ENCODE measurements around the gene PIPOX.
A peak's percentile ranks its signal among the peaks of the same experiment; 100 is the strongest.

PIPOX gene

GRCh38 chr17:29018788-29019474, 24.0 kb upstream of the PIPOX start:
- Histone ChIP-seq H3K4me3 (no peak overlapping the region), H3K27ac (no peak overlapping the region)

DNA sequence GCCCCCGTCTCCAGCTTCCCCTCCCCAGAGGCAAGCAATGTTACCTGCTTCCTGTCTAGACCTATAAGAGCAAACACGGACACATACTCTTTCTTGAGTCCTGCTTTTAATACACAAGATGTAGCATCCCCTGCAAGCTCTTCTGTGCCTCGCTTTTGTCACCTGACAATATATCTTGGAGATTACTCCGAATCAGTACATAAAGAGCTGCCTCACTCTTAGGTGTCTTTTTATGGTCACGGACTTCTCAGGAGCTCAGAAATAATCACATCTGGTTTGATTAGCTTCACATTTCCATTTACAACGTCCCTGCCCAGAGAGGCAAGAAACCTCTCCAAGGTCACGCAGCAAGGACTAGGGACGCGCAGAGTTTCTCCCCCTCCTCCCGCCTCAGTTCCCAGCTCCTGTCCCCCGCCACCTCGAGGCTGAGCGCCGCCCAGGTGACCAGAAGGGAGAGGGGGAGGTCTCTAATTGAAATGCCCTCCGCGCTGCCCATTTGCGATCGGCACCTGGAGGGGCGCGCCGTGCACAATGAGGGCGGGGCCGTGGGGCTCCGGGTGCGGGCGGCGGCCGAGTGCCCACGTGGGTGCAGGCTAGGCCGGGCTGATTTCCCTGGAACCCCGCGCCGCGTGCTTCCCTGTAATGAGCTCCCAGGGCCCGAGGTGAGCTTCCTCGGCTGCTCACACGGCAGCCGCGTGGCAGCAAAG, 23.3 kb upstream of the PIPOX start:
- Histone ChIP-seq H3K4me3 (no peak overlapping the region), H3K27ac (no peak overlapping the region)

- H3K4me3 ChIP-seq: no peak overlapping the region
- no peak overlapping the region for H3K27ac ChIP-seq
These were observed 22.4 kb upstream of the PIPOX start for GRCh38 chr17:29020576-29020975.

GRCh38 chr17:29021226-29021625, 21.7 kb upstream of the PIPOX start:
- no peak overlapping the region for H3K4me3 ChIP-seq
- H3K27ac ChIP-seq: no peak overlapping the region

GRCh38 chr17:29022074-29022473, 20.9 kb upstream of the PIPOX start:
- Histone ChIP-seq H3K27ac (no peak overlapping the region), H3K4me3 (no peak overlapping the region)

GRCh38 chr17:29024316-29024952, 18.5 kb upstream of the PIPOX start:
- Histone ChIP-seq H3K4me3 (no peak overlapping the region), H3K27ac (no peak overlapping the region)

DNA sequence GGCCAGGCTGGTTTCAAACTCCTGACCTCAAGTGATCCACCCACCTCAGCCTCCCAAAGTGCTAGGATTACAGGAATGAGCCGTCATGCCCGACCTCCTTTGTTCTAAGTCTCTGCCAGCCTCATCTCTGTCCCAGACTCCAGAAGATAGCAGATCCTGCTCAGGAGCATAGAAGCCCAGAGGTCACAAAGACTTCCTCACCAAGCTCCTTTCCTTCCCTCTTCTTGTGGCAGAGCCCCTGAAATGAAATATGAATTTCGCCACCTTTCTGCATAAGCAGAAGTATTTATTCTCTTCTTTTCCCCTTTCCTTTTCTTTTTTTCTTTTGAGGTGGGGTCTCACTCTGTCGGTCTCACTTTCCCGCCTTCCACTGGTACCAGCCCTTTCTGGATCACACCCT, 11.5 kb upstream of the PIPOX start:
- Histone ChIP-seq H3K4me3 (no peak overlapping the region), H3K27ac (no peak overlapping the region)

DNA sequence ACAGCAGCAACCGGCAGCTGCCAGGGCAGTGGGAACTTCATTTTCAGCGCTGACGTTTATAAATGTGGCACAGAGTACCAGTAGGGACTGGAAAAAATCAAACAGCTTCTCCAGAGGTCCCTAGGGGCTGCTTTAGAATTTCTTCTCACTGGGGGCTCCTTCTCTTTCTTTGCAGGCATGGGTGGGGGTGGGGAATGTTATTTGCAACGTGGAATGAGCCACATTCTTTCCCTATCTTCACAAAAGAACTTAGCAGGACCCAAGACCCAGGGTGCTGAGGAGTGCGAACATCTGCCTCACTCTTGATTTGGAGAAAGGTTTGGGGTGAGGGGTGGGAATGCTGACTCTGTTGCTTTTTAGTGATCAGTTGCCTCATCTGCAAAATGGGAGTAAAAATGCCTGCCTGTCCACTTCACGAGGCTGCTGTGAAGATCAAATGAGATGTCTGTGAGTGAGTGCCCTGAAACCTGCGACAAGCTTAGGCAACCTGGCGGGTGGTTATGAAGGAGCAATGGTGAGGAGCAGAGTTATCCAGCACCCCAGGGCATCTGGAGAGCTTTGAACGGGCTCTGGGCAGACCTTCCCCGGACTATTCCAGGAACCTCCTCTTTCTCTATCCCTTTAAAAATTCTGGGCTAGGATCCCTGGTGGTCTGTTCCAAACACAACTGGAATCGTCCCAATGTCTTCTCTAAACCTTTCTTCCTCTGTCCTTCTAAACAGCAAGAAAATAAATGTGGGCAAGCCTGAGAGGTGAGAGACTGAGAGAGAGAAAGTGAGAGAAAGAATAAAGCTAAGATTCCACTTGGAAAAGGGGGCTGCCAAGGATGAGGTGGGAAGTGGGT, 10.7 kb upstream of the PIPOX start:
- H3K4me3 ChIP-seq: no peak overlapping the region
- H3K27ac ChIP-seq: no peak overlapping the region

GRCh38 chr17:29032857-29033197, 10.1 kb upstream of the PIPOX start:
- H3K27ac ChIP-seq: no peak overlapping the region
- no peak overlapping the region for H3K4me3 ChIP-seq

DNA sequence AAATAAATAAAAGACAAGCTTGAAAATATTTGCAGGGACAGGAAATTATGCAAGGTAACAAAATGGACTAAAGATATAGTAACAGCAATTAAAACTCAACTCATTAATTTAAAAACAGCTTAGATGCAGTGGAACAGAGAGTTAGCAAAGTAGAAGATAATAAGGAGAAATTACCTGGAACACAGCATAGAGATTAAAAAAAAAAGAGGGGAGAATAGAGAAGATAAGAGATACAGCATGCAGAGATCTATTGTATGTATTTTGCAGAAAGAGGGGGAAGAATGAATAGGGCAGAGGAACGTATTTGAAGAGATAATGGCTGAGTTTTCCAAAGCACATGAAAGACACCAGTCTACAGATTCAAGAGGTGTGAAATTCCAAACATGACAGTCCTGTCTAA, 8.4 kb upstream of the PIPOX start:
- no peak overlapping the region for H3K4me3 ChIP-seq

DNA sequence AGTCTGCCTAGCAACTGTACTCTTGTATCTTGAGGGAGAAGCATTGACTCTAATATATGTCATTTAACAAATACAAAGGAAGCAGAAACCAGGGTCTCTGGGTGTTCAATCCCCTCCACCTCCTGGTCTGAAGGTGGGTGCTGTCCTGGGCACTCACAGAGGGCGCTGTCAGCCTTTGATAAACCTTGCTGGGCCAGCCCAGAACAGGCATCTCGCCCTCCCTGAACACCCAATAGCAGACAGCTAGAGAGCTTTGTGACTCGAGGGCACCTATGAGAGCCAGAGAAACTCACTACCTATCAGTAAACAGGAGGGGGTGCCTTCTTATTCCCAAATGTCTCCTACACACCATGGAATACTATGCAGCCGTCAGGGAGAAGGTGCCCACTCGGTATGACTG, 6.4 kb upstream of the PIPOX start:
- H3K27ac ChIP-seq: no peak overlapping the region

More for the DNA sequence above, 8.4 kb upstream of the PIPOX start:
- no peak overlapping the region for H3K27ac ChIP-seq

DNA sequence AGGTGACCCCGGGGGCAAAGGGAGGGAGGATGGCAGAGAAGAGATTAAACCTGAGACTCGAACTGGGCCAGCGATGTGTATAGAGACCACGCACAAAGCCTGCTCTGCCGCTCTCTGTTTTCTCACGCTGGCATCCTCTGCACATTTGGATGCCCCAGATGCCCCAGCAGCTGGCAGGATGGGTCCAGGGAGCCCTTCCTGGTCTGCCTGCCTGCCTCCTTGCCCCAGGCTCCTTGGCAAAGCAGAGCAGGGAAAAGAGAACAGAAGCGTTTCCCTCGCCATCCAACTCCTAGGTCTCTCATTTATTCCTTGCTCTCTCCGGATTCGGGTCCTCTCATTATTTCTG, 5.2 kb upstream of the PIPOX start:
- H3K27ac ChIP-seq: no peak overlapping the region
- H3K4me3 ChIP-seq: no peak overlapping the region

More for the DNA sequence above, 6.4 kb upstream of the PIPOX start:
- H3K4me3 ChIP-seq: no peak overlapping the region

GRCh38 chr17:29038085-29038795, 4.7 kb upstream of the PIPOX start:
- Histone ChIP-seq H3K27ac (no peak overlapping the region), H3K4me3 (no peak overlapping the region)

DNA sequence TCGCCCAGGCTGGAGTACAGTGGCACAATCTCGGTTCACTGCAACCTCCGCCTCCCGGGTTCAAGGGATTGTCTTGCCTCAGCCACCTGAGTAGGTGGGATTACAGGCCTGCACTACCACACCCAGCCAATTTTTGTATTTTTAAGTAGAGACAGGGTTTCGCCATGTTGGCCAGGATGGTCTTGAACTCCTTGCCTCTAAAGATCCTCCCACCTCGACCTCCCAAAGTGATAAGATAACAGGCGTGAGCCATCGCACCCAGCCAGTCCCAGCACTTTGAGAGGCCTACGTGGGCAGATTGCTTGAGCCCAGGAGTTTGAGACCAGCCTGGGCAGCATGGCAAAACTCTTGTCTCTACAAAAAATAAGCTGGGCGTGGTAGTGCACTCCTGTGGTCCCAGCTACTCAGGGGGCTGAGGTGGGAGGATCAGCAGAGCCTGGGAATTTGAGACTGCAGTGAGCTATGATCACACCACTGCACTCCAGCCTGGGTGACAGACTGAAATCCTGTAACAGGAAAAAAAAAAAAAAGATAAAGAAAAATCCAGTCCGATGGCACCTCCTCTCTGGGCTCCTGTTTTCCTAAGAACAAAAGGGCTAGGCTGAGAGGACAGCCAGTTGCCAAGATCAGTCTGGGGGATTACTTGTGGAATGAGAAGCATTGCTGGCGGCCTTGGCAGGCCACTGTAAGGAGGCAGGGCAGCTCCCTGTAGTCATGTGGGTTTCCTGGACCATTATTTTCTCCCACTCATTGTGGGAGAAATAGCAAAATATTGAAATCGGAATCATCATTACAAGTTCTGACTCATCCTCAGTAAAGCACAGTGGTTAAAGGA, 3.0 kb upstream of the PIPOX start:
- Histone ChIP-seq H3K27ac (no peak overlapping the region), H3K4me3 (no peak overlapping the region)

- no peak overlapping the region for H3K4me3 ChIP-seq
- no peak overlapping the region for H3K27ac ChIP-seq
These were observed 1.9 kb upstream of the PIPOX start for GRCh38 chr17:29041091-29041490.

GRCh38 chr17:29041571-29041970, 1.4 kb upstream of the PIPOX start:
- Histone ChIP-seq H3K4me3 (no peak overlapping the region), H3K27ac (no peak overlapping the region)

DNA sequence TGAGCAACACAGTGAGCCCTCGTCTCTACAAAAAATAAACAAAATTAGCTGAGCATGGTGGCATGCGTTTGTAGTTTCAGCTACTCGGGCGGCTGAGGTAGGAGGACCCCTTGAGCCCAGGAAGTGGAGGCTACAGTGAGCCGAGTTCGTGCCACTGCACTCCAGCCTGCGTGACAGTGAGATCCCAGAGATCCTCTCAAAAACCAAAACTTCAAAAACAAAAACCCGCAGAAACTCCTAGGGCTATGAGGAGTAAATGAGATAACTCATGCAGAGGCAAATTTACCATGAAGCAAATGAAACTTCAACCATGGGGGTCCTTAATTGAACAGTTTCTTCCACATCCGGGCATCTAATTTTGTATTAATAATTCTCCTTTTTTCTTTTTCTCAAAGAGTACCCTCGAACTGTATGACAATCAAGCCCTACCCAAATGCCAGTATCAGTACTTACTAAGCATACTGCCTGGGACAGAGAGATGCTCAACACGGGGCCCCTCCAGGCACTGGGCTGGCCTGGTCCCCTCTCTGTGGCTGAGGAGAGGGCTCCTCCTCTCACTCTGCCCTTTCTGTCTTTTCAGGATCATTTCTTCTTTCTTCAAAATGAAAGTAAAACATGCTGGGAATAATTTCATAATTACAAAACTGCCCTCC, 789 bp upstream of the PIPOX start:
- Histone ChIP-seq H3K4me3 (no peak overlapping the region), H3K27ac (peak overlapping the region in 9 of 21 experiments; percentile 5 to 81 (median 47))

- Histone ChIP-seq H3K27ac (peak overlapping the region in 6 of 21 experiments; percentile 12 to 79 (median 33)), H3K4me3 (no peak overlapping the region)
These were observed 701 bp downstream of the PIPOX start for GRCh38 chr17:29043539-29044145.

Data from skin epidermis (tissue), 12 donors.